GM23338 (cell line): ENCODE measurements around the gene TNFAIP3. TPM values are rescaled to one million over a fixed set of nuclear protein-coding genes. Genes with fewer than 3 reads are reported as not detected.

ENCODE experiments used
- ATAC-seq: fragments of 200-7000 bp; cut with Tn5 transposase; 3 replicates; pipeline ENCODE4 v1.9.1; 2020
- DNase-seq: peaks from one replicate; pipeline ENCODE4 v3.0.0-alpha.2; 2015; ENCODE audit warnings: low spot score
- H2AFZ ChIP-seq: fragments of 200-600 bp; sonication (generic); 2 replicates; pipeline ENCODE4 v1.8.0; 2016; ENCODE audit warnings: antibody characterized with exemption, mild to moderate bottlenecking, moderate library complexity
- H3F3A ChIP-seq: fragments of 200-600 bp; sonication (generic); replicated peaks from 2 replicates; pipeline ENCODE4 v1.8.0; 2017; ENCODE audit warnings: antibody characterized with exemption, mixed run types, low read depth
- H3K27ac ChIP-seq: fragments of 200-600 bp; sonication (generic); 2 replicates; pipeline ENCODE4 v1.6.1; 2016; ENCODE audit warnings: low read depth
- H3K27me3 ChIP-seq: fragments of 200-600 bp; sonication (generic); 2 replicates; pipeline ENCODE4 v1.8.0; 2016; ENCODE audit warnings: mild to moderate bottlenecking, mixed run types, moderate library complexity; ENCODE audit not compliant: insufficient read depth
- H3K36me3 ChIP-seq: fragments of 200-600 bp; sonication (generic); 2 replicates; pipeline ENCODE4 v1.8.0; 2016; ENCODE audit warnings: mild to moderate bottlenecking; ENCODE audit not compliant: insufficient read depth
- H3K4me1 ChIP-seq: fragments of 200-600 bp; sonication (generic); 2 replicates; pipeline ENCODE4 v1.8.0; 2016; ENCODE audit warnings: mild to moderate bottlenecking, moderate library complexity; ENCODE audit not compliant: insufficient read depth
- H3K4me2 ChIP-seq: fragments of 200-600 bp; sonication (generic); 2 replicates; pipeline ENCODE4 v1.7.1; 2017; ENCODE audit warnings: mixed run types
- H3K4me3 ChIP-seq: fragments of 200-600 bp; sonication (generic); 2 replicates; pipeline ENCODE4 v1.6.1; 2016; ENCODE audit warnings: mixed run types
- H3K79me2 ChIP-seq: fragments of 200-600 bp; sonication (generic); replicated peaks from 2 replicates; pipeline ENCODE4 v1.8.0; 2017; ENCODE audit warnings: mild to moderate bottlenecking; ENCODE audit not compliant: insufficient read depth
- H3K9me2 ChIP-seq: fragments of 200-600 bp; sonication (generic); 2 replicates; pipeline ENCODE4 v1.8.0; 2017; ENCODE audit not compliant: insufficient read depth
- H4K20me1 ChIP-seq: fragments of 200-600 bp; sonication (generic); replicated peaks from 2 replicates; pipeline ENCODE4 v1.8.0; 2017; ENCODE audit warnings: mild to moderate bottlenecking; ENCODE audit not compliant: insufficient read depth
- H3K27ac Mint-ChIP-seq: 2 replicates; pipeline ENCODE4 v1.8.0; 2020; ENCODE audit warnings: inconsistent platforms, mild to moderate bottlenecking, moderate library complexity, mixed read lengths
- H3K27me3 Mint-ChIP-seq: 3 replicates; pipeline ENCODE4 v1.8.0; 2022; ENCODE audit warnings: low read depth, mild to moderate bottlenecking, moderate library complexity, mixed read lengths, inconsistent platforms; ENCODE audit not compliant: insufficient read depth, poor library complexity
- H3K36me3 Mint-ChIP-seq: 3 replicates; pipeline ENCODE4 v1.8.0; 2021; ENCODE audit warnings: low read depth, mild to moderate bottlenecking, inconsistent platforms, moderate library complexity, mixed read lengths
- H3K4me1 Mint-ChIP-seq: 3 replicates; pipeline ENCODE4 v1.8.0; 2020; ENCODE audit warnings: mild to moderate bottlenecking, inconsistent platforms, mixed read lengths
- H3K4me3 Mint-ChIP-seq: 3 replicates; pipeline ENCODE4 v1.8.0; 2021; ENCODE audit warnings: moderate library complexity, mild to moderate bottlenecking, inconsistent platforms, mixed read lengths
- H3K9me3 Mint-ChIP-seq: 3 replicates; pipeline ENCODE4 v1.8.0; 2020; ENCODE audit warnings: moderate library complexity, mild to moderate bottlenecking, inconsistent platforms, mixed read lengths
- ETS1 ChIP-seq: IDR thresholded peaks from 2 replicates; pipeline ENCODE4 v1.6.1; 2016; ENCODE audit warnings: antibody characterized with exemption
- EZH2phosphoT487 ChIP-seq: fragments of 200-600 bp; sonication (generic); IDR thresholded peaks from one replicate; pipeline ENCODE4 v1.8.1; 2018; ENCODE audit warnings: antibody characterized with exemption; ENCODE audit not compliant: unreplicated experiment
- JUNB ChIP-seq: IDR thresholded peaks from one replicate; pipeline ENCODE4 v1.6.1; 2016; ENCODE audit warnings: antibody characterized with exemption; ENCODE audit not compliant: unreplicated experiment
- NANOG ChIP-seq: IDR thresholded peaks from 2 replicates; pipeline ENCODE4 v1.6.1; 2016; ENCODE audit warnings: antibody characterized with exemption, borderline replicate concordance
- POLR2AphosphoS5 ChIP-seq: IDR thresholded peaks from 2 replicates; pipeline ENCODE4 v1.6.1; 2016; ENCODE audit warnings: antibody characterized with exemption, low read depth
- REST ChIP-seq: IDR thresholded peaks from one replicate; pipeline ENCODE4 v1.6.1; 2018; ENCODE audit warnings: antibody characterized with exemption; ENCODE audit not compliant: unreplicated experiment
- ZNF114 ChIP-seq: fragments of 250-450 bp; sonication (Bioruptor Pico); IDR thresholded peaks from 2 replicates; pipeline ENCODE4 v1.5.0; 2020; ENCODE audit warnings: mild to moderate bottlenecking, moderate library complexity
- ZNF462 ChIP-seq: fragments of 250-450 bp; sonication (Bioruptor Pico); IDR thresholded peaks from 2 replicates; pipeline ENCODE4 v1.5.0; 2020; ENCODE audit warnings: mild to moderate bottlenecking, moderate library complexity
- polyA plus RNA-seq: library from polyadenylated mRNA; unstranded; fragments of >200 nt; fragmentation: Nextera tagmentation; extraction: Ambion mirVana; gene quantifications from 2 replicates; pipeline ENCODE4 v1.2.1, GENCODE V29; 2016
- total RNA-seq: library from RNA; depleted of rRNA; stranded (reverse); fragments of >200 nt; shearing (Covaris generic); gene quantifications from 2 replicates; pipeline ENCODE4 v1.2.3, GENCODE V29; 2014

The TNFAIP3 gene
- total and polyA plus RNA-seq, 2 experiments from 2014 or later, result 2.1 to 2.3 TPM

GRCh38 chr6:137879299-137879698, 12.2 kb downstream of the TNFAIP3 start (continued):
- no peak for TF ChIP-seq ETS1
- TF ChIP-seq EZH2phosphoT487, result no peak
- no peak for TF ChIP-seq REST

- DNase-seq (peak; percentile 54), ATAC-seq (peak; percentile 82)
- Histone ChIP-seq H3K27me3 (no peaks in the 10 kb centered on the region), H3K27ac (no peak overlapping the region), H2AFZ (no peak overlapping the region), H3K9me2 (no peaks in the 10 kb centered on the region), H4K20me1 (no peaks in the 10 kb centered on the region), H3K4me1 (peaks cover 21% of the 10 kb centered on the region), H3K79me2 (no peaks in the 10 kb centered on the region), H3K4me2 (peak overlapping the region; percentile 74), H3F3A (no peaks in the 10 kb centered on the region), H3K4me3 (no peak overlapping the region), H3K36me3 (0 out of 2 replicates have a peak, but pooled peaks cover 4% of the 10 kb centered on the region)
- Mint-ChIP-seq H3K4me3 (no peak overlapping the region), H3K27me3 (peaks cover 13% of the 10 kb centered on the region), H3K27ac (no peak overlapping the region; the same call in 1 of the 2 replicates), H3K9me3 (no peaks in the 10 kb centered on the region; the same call in 2 of the 3 replicates), H3K4me1 (peaks cover 29% of the 10 kb centered on the region), H3K36me3 (0 out of 3 replicates have a peak, but pooled peaks cover 3% of the 10 kb centered on the region)
- no peak for TF ChIP-seq REST
- TF ChIP-seq JUNB, result no peak
- no peak for TF ChIP-seq NANOG
- TF ChIP-seq POLR2AphosphoS5, result no peak
- no peak for TF ChIP-seq ZNF462 (CRISPR knock-in tag)
- no peak for TF ChIP-seq ZNF114 (CRISPR knock-in tag)
Measured at GRCh38 chr6:137879885-137880745, 13.1 kb downstream of the TNFAIP3 start.
